Measurements from ENCODE around the gene STAT2.
"Not testable (repeated sequence)": the region's sequence is repeated elsewhere in the genome, so short reads cannot be mapped to it uniquely, and the experiment has no call there.

STAT2 gene

DNA sequence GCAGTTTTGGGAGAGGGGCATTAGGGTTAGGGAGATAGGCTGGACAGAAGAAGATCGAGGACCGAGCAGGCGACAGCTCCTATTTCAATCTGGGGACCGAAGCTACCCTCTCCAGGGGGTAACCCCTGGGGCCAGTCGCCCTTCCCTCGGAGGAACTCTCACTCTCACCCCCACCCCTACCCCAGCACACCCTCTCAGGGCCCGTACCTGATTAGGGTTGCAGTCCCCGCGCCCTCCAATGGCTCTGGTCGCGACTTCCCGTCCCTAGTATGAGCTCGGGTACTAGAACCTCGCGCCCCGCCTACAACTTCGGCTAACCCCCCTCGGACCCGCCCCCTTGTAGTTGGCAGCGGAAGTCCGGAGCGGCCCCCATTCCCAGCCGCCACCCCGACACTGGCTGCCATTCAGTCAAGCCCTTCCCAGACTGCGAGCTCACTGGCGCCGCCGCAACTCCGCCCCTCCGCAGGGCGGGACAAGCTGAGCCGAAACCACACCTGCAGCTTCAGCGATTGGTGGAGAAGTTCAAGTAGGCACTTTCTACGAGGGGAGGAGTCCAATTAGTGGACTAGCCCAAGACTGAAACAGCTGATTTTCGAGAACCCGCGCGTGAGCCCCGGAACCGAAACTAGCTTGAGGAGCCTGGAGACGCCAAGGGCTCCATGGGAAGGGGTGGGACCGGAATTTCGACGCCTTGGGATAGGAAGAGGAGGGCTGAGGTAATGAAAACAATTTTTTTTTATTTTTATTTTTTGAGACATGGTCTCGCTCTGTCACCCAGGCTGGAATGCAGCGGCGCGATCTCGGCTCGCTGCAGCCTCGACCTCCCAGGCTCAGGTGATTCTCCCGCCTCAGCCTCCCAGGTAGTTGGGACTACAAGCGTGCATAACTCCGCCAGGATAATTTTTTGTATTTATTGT, at the start of gene STAT2:
STAT2 (minus strand) TSS at position 257 of the 917 bp plus-strand sequence. CDS start 3,536 bp downstream, outside the sequence.
- peak; percentile 97 to 100 for DNase-seq

DNA sequence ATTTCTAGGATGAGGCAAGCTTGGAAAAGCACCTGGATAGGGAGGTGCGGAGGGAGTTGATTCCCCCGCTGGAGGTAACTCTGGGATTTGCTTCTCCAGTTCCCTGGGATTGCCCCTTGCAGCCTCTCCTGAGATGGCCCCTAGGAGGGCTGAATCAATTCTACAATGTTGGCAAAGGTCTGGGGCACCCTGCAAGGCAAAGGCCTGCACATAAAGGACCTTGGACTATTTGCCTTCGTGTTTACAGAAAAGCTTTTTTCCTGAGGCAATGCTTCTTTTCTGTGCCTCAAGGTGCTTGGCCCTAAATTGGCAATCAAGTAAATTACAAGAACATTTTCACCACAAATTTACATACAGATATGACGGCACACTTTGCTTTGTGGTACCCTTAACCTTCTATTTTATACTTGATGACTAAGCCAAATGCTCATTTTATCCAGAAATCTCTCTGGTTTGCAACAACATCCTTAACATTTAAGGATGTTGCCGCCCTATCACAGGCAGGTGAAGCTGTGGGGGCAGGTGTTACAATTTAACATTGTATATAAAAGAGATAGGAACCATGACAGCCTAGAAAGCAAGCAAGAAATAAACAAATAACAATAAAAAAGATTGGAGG, 49.0 kb upstream of the STAT2 start:
- DNase-seq = no peak

DNA sequence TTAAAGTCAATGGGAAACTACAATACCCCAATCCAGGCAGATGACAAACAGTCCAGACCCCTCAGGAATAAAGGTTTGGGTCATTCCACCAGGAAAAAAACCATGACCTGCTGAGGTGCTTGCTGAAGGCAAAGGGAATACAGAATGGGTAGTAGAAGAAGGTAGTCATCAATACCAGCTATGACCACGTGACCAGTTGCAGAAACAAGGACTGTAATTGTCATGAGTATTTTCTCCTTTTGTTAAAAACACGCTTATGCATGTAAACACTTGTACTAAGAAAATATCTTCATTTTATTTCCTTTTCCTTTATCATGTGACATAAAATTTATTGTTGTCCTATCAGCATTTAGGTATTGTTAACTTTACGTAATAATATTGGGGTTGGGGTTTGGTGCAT, 44.3 kb upstream of the STAT2 start:
- DNase-seq = not testable (repeated sequence)

DNA sequence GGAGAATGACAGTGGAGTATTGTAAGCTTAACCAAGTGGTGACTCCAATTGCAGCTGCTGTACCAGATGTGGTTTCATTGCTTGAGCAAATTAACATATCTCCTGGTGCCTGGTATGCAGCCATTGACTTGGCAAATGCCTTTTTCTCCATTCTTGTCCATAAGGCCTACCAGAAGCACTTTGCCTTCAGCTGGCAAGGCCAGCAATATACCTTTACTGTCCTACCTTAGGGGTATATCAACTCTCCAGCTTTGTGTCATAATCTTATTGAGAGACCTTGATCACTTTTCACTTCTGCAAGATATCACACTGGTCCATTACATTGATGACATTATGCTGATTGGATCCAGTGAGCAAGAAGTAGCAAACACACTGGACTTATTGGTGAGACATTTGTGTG, 41.7 kb upstream of the STAT2 start:
- DNase-seq = not testable (repeated sequence)

DNA sequence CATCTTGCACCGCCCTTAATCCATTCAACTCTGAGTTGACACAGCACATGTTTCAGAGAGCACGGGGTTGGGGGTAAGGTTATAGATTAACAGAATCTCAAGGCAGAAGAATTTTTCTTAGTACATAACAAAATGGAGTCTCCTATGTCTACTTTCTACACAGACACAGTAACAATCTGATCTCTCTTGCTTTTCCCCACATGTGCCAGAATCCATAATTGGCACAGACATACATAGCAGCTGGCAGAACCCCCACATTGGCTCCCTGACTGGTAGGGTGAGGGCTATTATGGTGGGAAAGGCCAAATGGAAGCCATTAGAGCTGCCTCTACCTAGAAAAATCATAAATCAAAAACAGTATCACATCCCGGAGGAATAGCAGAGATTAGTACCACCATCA, 41.2 kb upstream of the STAT2 start:
- DNase-seq = not testable (repeated sequence)

DNA sequence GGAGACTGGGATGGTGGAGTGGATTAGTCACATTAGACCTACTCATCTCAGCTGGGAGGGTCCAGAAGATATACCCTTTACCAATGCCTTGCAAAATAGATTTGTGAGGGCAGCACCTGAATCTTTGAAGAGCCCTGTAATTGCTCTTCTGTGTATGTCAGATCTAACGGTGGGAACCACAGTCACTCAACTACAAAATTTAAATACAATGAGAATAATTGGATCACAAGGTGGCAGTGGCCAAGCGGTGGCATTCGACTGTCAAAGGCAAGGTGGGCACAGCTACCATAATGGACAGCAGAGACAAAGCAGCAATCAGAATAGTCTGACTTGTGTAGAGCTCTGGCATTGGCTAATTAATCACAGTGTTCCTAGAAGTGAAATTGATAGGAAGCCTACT, 39.6 kb upstream of the STAT2 start:
- not testable (repeated sequence) for DNase-seq

DNA sequence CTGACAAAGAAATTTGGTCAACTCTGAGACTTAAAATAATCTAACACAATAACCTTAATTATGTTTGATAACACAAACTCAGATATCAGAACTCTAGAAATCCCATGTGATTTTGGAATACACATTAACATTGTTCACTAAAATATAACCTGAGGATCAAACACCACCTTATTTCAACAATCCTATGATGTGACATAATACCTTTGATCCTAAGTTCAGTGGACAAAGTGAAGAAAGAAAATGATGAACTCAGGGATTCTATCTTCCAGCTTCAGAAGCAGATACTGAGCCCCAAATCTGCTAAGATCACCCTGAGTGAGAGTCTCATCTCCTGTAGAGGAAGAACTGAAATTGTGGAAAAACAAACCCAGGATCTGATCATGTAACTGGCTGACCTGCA, 38.4 kb upstream of the STAT2 start:
- no peak for DNase-seq

DNA sequence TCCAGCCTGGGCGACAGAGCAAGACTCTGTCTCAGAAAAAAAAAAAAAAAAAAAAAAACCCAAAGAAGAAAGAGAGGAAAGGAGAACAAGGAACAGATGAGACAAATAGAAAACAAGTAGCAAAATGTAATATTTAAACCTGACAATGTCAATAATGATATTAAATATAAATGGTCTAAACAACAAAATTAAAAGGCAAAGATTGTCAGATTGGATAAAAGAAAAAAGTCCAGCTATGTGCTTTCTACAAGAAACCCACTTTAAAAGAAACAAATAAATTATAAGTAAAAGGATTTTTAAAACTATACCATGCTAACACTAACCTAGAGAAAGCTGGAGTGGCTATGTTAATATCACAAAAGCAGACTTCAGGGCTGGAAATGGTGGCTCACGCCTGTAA, 32.4 kb upstream of the STAT2 start:
- DNase-seq = no peak

DNA sequence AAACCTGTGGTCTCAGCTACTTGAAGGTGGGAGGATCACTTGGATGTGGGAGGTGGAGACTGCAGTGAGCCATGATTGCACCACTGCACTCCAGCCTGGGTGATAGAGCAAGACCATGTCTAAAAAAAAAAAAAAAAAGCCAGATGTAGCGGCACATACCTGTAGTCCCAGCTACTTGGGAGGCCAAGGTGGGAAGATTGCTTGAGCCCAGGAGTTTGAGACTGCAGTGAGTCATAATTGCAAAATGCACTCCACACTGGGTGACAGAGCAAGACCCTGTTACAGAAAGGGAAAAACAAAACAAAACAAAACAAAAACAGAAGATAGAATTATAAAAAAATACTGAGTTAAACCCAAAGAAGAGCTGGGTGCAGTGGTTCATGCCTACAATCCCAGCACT, 31.8 kb upstream of the STAT2 start:
- no peak for DNase-seq

DNA sequence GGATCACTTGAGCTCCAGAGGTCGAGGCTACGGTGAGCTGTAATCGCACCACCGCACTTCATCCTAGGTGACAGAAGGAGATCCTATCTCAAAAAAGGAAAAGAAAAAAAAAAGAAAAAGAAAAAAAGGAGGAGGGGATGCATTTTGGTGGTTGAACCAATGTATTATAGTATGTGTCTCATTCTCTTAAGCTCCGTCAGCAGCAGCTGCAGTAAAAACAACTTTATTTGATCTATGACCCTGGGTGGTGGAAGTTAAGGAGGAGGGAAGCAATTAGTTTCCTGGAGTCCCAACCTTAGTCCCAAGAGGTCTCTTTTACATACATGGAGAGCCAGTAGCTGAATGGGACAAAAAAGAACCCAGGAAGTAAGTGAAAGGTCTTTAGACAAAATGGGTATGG, 29.5 kb upstream of the STAT2 start:
- no peak for DNase-seq

DNA sequence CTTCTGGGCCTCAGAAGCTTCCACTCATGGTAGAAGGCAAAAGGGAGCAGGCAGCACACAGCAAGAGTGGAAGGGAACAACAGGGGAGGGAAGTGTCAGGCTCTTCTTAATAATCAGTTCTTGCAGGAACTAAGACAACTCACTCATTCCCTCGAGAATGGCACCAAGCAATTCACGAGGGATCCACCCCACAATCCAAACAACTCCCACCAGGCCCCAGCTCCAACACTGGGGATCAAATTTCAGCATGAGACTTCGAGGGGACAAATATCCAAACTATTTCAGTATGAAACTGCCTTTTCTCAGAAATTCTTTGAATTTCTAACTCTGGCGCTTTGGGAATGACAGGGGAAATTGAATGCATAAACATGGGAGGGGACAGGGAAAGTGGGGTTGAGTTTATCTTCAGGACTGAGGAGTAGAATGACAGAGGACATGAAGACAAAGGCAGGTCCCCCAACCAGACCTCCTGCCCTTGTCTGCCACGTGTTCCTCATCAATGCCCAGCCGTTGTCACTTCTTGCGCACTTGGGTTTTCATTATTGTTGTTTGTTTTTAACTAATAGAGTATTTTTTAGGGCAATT, 27.3 kb upstream of the STAT2 start:
- no peak for DNase-seq

DNA sequence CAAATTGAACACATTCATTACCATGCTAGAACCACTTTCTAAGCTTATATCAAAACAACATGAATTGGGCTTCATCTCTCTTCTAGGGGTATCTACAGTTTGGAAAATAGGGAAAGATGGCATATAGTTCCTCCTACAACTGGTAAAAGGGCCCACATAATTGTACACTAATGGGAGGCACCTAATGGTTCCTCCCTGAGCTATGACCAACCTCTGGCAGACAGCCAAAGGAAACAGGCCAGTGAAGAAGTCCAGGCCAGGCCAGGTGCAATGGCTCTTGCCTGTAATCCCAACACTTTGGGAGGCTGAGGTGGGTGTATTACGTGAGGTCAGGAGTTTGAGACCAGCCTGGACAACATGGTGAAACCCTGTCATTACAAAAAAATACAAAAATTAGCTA, 26.0 kb upstream of the STAT2 start:
- no peak for DNase-seq

DNA sequence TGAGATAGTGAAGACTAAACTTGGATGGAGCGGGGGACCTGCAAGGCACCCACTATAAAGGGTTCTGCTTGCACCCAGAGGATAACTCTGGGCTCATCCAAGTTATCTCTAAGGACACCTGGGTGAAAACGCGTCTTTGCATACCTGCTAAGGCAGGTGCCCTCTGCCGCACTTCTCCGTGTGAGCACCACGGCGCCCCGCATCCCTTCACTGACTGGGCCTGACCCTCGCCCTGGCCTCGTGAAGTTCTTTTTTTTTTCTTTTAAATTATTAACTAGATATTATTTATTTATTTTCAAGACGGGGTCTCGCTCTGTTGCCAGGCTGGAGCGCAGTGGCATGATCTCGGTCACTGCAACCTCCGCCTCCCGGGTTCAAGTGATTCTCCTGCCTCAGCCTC, 22.7 kb upstream of the STAT2 start:
- no peak for DNase-seq

DNA sequence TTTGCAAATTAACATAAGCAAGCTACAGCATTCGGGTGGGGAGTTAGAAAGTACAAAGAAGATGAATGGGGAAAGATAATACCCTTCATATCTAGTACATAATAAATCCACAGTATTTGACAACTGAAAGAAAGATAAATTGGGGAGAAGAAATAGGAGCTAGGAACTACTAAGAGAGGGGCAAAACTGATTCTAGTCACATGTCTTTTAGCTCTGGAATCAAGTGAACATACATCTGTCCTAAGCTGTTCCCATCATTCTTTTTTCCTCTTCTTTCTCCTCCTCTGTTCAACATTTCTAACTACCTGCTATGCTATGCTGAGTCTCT, 18.0 kb upstream of the STAT2 start:
- no peak for DNase-seq

DNA sequence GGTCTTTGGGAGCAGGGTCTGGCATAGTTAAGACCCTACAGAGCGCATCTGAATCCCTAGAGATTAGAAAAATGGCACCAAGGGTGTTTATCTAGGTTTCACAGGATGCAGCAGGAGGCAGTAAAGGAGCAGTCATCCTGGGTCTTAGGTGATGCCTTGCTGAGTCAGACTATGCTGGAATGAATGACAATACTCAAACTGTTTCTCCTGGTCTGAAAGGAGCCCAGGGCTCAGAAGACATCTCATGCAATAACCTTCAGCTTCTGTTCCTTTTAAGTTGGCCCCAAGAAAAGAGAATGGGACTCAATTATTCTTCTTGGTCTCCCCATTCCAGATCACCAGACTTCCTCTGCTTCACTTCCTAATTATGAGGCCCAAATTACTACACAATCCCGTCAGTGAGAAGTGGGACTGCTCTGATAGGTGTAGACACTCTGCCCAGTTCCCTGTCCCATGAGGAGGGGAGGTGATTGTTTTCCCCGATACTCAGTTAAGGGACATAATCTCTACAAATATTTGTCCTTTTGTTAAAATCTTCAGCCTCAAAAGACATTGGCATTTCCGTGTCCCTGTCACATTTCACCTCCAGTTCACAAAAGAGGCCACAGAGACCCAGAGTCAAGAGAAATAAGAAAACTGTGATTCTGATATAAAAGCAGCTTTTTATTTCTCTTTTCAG, 17.5 kb upstream of the STAT2 start:
- DNase-seq = no peak

DNA sequence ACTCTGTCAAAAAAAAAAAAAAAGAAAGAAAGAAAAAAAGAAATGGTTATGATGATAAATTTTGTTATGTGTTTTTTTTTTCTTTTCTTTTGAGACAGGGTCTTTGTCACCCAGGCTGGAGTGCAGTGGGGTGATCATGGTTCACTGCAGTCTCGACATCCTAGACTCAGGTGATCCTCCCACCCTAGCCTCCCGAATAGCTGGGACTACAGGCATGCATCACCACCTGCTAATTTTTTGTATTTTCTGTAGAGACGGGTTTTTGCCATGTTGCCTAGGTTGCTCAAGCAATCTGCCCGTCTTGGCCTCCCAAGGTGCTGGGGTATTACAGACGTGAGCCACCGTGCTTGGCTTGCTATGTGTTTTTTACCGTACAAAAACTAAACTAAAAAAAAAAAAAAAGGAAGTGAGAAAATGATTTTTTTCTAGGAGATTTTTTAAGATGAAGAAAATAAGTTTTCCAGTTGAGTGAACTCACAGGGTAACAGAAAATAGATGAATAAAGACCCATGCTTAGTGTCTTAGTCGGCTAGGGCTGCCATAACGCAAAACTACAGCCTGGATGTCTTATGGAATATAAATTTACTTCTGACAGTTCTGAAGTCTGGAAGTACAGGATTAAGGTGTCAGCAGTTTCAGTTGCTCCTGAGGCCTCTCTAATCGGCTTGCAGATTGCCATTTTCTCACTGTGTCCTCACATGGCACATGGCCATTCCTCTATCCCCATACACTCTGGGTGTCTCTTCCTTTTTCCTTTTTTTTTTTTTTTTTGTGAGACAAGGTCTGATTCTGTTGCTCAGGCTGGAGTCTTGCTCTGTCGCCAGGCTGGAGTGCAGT, 15.9 kb upstream of the STAT2 start:
- no peak for DNase-seq

DNA sequence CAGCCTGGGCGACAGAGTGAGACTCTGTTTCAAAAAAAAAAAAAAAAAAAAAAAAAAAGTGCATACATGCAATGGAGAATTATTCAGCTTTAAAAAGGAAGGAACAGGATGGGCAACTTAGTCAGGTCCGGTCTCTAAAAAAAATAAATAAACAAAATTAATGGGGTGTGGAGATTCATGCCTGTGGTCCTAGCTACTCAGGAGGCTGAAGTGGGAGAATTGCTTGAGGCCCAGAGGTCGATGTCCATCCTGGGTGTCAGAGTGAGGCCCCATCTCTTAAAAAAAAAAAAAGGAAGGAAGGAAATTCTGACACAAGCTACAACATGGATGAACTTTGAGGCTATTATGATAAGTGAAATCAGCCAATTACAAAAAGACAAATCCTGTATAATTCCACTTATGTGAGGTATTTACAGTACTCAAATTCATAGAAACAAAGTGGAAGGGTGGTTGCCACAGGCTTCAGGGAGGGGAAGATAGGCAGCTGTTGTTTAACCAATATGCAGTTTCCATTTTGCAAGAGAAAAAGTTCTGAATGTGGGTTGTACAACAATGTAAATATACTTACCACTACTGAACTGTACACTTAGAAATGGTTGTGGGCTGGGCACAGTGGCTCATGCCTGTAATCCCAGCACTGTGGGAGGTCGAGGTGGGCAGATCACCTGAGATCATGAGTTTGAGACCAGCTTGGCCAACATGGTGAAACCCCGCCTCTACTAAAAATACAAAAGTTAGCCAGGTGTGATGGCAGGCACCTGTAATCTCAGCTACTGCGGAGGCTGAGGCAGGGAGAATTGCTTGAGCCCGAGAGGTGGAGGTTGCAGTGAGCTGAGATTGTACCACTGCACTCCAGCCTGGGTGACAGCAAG, 15.1 kb upstream of the STAT2 start:
- no peak for DNase-seq

DNA sequence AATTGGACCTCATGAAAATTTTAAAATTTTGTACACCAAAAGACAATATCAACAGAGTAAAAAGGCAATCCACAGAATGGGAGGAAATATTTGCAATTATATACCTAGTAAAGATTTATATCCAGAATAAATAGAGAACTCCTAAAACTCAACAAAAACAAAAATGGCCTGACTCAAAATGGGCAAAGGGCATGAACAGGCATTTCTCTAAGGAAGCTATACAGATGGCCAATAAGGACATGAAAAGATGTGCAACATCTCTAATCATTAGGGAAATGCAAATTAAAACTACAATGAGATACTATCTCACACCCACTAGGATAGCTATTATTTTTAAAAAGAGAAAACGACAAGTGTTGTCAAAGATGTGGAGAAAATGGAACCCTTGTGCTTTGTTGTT, 13.6 kb upstream of the STAT2 start:
- DNase-seq = no peak

DNA sequence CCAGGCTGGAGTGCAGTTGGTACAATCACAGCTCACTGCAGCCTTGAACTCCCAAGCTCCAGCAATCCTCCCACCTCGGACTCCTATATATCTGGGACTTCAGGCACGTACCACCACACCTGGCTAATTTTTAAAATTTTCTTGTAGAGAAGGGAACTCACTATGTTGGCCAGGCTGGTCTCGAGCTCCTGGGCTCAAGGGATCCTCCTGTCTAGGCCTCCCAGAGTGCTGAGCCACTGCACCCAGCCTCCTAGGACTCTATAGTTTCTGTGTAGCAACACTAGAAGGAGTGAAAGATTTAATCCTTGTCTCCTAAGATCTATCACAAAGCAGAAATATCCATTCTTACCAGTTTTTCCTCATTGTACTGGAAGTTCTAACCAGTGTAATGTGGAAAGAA, 7.0 kb upstream of the STAT2 start:
- DNase-seq = no peak

DNA sequence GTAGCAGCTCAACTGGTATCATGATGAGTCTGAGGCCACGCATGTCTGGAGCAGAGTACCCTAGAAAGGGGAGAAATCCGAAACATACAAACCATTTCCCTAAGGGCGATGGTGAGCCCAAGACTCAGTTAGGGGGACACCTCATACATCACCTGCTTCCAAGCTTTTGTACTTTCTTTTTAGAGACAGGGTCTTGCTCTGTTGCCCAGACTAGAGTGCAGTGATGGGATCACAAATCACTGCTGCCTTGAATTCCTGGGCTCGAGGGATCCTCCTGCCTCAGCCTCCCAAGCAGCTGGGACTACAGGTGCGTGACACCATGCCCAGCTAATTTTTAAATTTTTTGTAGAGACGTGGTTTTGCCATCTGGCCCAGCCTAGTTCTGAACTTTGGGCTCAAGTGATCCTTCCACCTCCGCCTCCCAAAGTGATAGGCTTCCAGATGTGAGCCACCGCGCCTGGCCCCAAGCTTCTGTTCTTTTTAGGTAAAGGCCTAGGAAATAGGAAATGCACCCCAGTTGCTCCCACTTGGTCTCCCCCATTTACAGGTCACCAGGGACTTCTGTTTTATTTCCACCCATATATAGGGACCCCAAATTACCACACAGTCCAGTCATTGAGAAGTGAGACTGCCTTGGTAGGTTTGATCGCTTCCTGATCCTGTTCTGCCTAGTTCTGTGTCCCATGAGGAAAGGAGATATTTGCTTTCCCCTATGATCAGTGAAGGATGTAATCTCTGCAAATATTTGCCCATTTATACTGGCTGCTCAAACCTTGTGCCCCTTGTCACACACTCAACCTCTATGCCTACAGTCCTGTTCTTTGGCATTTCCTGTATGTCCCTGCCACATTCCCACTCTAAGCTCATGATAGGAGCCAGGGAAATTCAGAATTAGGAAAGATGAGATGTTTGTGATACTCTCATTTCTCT, 2.5 kb upstream of the STAT2 start, which contains the start of gene APOF:
APOF (minus strand) TSS at position 728 of the 930 bp plus-strand sequence; CDS start at position 616, 112 bp downstream.
- no peak for DNase-seq

Measured in stimulated activated CD4-positive, alpha-beta T cell treated with anti-CD3 and anti-CD28 coated beads, Interleukin-4, amount 100 ng/mL, for 4 hours (primary cell).